Activated T-cell treated with anti-CD3 and anti-CD28 coated beads for 48 hours (primary cell): ENCODE data around the gene KMT5C.

Experiments
- DNase-seq: peaks from one replicate; pipeline ENCODE4 v3.0.0-alpha.2; 2020; ENCODE audit warnings: low read depth

Gene KMT5C

DNA sequence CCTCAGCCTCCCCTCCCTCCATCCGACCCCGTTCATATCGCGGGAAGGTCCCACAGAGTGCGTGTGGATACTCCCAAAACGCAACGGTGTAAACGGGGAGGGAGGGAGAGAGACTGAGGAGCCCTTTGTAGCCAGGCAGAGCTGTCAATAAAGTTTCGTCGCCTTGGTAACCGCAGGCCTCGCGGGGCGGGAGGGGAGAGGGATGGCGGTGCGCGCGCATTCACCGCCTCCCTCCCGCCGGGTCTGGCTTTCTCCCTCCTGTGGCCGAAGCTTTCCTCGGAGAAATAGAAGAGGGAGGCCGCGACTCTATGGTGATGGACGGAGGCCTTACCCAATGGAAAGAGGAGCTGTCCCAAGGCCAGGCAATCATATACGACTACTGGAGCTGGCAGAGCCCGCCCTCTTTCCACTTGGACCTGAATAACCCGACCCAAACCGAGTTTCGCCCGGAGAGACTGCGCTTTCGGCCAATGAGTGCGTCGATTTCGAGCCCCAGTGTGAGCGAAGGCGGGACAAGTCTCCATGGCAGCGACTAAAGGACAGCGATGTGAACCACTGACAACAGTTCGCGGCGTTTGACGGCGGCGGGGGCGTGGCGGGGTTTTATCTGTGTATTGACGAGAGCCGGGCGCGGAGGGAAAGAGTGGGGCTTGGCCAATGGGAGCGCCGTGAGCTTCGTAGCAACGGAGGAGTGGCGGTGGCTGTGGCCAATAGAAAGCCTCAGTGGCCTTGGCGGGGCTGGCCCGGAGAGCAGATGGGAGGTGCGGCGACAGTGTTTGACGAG is at the start of gene KMT5C:
KMT5C (plus strand) TSS at position 772 of the 784 bp plus-strand sequence. CDS start 2,061 bp downstream, outside the sequence.
- DNase-seq, result peak; percentile 100

DNA sequence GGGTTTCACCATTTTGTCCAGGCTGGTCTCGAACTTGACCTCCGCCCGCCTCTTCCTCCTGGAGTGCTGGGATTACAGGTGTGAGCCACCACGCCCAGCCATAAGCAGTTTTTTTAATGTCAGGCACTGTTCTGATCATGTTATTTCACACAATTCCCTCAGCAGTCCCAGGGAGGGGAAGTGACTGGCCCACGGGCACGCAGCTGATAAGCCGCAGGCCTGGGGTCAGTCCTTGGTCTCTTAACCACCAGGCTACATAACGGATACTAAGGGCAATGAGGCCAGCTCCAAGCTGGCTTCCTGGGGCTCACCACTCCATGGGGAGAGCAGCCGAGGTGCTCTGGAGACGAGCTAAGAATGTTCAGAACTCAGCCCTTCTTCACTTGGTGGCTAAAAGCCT is 42.4 kb upstream of the KMT5C start:
- no peak for DNase-seq

- no peak for DNase-seq
Measured at GRCh38 chr19:55299991-55300390, 39.7 kb upstream of the KMT5C start.

- no peak for DNase-seq
Measured at GRCh38 chr19:55300886-55301458, 38.7 kb upstream of the KMT5C start.

DNA sequence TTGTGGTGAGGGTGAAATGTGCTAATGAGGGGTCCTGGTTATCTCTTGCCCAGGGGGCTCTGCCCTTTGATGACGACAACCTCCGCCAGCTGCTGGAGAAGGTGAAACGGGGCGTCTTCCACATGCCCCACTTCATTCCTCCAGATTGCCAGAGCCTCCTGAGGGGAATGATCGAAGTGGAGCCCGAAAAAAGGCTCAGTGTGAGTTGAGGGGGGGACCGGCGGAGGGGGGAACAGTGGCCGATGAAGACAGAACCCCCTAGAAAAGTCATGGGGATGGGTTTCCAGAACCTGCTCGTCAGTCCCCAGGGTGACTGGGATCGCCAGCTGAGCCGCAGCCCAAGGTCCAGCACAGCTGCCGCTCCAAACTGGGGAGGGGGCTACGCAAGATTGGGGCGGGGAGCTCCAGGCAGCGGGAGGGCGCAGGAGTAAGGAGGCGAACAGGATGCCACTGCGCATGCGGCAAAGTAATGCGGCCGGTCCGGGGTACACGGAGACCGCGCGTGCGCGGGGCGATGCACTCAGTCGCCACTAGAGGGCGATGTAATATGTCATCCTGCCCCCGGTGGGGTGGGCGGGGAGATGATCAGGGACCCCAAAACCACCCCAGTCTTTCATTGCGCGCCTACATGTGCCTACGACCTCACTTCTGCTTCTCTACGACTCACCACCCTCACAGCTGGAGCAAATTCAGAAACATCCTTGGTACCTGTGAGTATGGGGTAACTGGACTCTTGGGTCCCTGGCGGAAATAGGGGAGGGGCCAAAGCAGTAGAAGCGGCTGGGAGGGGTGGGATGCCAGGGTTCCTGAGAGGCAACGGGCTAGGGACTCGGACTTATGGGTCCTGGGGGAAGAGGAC is 38.0 kb upstream of the KMT5C start:
- peak; percentile 94 for DNase-seq

- DNase-seq, result no peak
Measured at GRCh38 chr19:55302318-55302703, 37.4 kb upstream of the KMT5C start.

DNA sequence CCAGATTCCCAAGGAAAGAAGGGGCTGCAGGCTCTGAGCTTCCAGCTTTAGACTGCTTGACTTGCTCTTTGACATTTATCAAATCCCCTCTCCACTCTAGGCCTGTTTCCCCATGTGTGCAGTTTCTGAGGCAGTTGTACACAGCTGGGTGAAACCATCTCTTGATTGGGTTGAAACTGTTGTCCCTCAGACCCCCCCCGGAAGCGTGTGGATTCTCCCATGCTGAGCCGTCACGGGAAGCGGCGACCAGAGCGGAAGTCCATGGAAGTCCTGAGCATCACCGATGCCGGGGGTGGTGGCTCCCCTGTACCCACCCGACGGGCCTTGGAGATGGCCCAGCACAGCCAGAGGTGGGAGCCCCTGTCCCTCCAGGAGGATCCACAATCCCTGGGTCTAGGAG is 36.2 kb upstream of the KMT5C start:
- no peak for DNase-seq

- DNase-seq, result peak; percentile 23
Measured at GRCh38 chr19:55304279-55304978, 35.2 kb upstream of the KMT5C start.

- DNase-seq, result no peak
Measured at GRCh38 chr19:55304980-55305379, 34.7 kb upstream of the KMT5C start.

- DNase-seq, result peak; percentile 32
Measured at GRCh38 chr19:55305491-55305890, 34.2 kb upstream of the KMT5C start.

DNA sequence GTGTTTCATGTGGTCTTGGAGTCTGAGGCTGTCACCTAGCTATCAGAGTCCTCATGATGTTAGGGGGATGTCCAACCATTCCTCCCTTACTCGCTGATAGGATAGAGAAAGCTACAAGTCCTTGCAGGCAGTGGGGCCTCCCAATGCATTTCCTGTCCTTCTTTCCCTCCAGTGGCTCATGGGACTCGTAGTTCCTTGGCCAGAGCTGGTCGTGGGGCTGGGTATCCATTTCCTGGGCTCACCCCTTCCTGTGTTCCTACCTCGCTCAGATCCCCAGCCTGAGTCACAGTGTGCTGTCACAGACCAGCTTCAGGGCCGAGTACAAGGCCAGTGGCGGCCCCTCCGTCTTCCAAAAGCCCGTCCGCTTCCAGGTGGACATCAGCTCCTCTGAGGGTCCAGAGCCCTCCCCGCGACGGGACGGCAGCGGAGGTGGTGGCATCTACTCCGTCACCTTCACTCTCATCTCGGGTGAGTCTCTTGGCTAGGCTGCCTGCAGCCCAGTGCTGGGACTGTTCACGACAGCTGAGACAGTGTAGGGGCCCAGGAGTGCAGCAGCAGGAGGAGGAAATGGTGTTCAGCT is 33.6 kb upstream of the KMT5C start:
- DNase-seq, result no peak

- DNase-seq, result no peak
Measured at GRCh38 chr19:55306712-55307111, 33.0 kb upstream of the KMT5C start.

DNA sequence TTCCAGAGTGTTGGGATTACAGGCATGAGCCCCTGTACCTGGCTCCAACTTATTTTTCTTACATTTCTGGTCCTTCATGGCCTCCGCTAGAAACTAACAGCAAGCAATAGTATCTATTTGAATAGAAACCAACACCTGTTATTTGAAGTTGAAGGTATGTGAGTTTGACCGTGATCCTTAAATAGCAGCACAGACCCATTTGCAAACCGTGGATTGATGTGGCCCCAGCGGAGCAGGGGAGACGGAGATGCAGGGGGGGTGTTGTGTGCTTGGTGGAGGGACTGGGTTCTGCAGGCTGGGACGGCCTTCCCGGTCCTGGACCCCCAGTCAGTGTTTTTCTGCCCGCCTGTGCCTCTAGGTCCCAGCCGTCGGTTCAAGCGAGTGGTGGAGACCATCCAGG is 31.4 kb upstream of the KMT5C start:
- DNase-seq, result no peak

GRCh38 chr19:55309448-55309847 is 30.2 kb upstream of the KMT5C start:
- DNase-seq, result no peak

- DNase-seq, result no peak
Measured at GRCh38 chr19:55310498-55310897, 29.2 kb upstream of the KMT5C start.

DNA sequence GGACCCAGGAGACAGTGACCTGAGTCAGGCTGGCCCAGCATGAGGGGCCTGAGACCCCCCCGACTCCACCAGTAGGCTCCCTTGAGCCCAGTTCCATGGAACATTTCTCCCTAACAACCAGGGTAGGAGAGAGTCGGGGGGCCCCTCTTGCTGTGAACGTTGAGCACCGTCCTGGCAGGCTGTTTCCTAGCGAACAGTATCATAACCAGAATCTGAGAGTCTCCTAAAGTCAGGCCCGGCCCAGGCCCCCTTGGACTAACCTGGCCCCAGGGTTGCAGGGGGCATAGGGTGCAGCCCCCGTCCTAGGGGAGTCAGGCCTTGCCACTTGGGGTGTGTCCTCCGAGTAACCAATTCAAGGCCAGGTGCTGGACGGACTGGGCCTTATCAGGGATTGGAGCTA is 28.3 kb upstream of the KMT5C start:
- DNase-seq, result no peak

DNA sequence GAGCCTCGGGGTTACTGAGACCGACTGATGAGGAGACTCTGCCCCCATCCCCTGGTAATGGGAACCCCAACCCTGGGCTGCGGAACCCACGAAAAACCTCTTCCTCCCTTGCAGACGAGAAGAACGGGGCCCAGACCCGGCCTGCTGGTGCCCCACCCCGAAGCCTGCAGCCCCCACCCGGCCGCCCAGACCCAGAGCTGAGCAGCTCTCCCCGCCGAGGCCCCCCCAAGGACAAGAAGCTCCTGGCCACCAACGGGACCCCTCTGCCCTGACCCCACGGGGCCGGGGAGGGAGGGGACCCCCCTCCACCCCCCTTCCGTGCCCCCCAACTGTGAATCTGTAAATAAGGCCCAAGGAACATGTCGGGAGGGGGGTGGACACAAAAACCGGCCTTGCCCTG is 27.9 kb upstream of the KMT5C start:
- DNase-seq, result no peak

GRCh38 chr19:55312621-55313512 is 26.8 kb upstream of the KMT5C start:
- DNase-seq, result no peak

DNA sequence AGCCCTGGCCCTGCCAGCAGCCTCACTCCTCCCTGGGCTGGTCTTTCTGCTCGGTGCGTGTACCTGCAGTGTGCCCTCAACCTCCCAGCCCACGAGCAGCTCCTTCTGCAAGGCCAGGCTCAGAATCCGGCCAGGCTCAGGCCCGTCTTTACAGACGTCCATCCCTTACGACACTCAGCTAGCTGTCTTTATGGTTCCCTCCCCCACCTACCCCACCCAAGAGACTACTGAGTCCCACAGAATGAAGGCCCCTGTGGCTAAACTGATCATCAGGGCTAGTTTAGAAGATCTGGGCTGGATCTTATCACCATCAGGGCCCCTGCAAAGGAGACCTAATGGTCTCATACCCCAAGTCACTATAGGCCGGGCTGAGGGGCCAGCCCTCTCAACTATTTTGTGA is 25.3 kb upstream of the KMT5C start:
- DNase-seq, result no peak

- no peak for DNase-seq
Measured at GRCh38 chr19:55315956-55316525, 23.6 kb upstream of the KMT5C start.

DNA sequence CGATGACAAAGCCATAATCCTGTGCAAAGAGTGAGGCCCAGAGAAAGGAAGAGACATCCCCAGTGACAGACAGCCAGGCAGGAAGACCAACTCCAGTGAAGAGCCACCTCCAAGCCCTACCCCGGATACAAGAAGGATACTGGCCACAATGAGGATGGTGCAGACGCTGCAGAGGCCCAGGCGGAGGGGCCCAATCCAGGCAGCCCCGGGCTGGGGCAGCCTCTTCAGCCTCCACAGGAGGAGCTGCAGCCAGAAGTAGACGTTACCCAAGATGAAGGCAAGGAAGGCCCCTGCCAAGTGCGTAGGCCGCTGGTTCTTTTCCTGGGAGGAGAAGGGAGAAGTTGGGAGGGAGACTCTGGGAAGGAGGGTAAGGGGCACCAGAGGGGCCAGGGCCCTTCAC is 23.0 kb upstream of the KMT5C start:
- DNase-seq, result no peak
